Nephron progenitor cell (in vitro differentiated cells): Measurements from ENCODE around the gene KCNK3.
A peak's percentile ranks its signal among the peaks of the same experiment; 100 is the strongest.

Source experiments
- DNase-seq: peaks from one replicate; pipeline ENCODE4 v3.0.0; 2021
- H3K27ac Mint-ChIP-seq: 2 replicates; pipeline ENCODE4 v1.8.0; 2021; ENCODE audit warnings: mild to moderate bottlenecking, moderate library complexity, mixed read lengths
- H3K27me3 Mint-ChIP-seq: 2 replicates; pipeline ENCODE4 v1.8.0; 2021; ENCODE audit warnings: mild to moderate bottlenecking, low read depth, mixed read lengths; ENCODE audit not compliant: poor library complexity
- H3K36me3 Mint-ChIP-seq: 2 replicates; pipeline ENCODE4 v1.8.0; 2021; ENCODE audit warnings: low read depth, mixed read lengths
- H3K4me1 Mint-ChIP-seq: 2 replicates; pipeline ENCODE4 v1.8.0; 2021; ENCODE audit warnings: mixed read lengths
- H3K4me3 Mint-ChIP-seq: 2 replicates; pipeline ENCODE4 v1.8.0; 2021; ENCODE audit warnings: mild to moderate bottlenecking, moderate library complexity, mixed read lengths
- H3K9me3 Mint-ChIP-seq: 2 replicates; pipeline ENCODE4 v1.8.0; 2021; ENCODE audit warnings: mild to moderate bottlenecking, moderate library complexity, mixed read lengths
- TF ChIP-seq, protein P1 (sequence below): fragments of 200-600 bp; sonication (generic); IDR thresholded peaks from 2 replicates; pipeline ENCODE4 v1.5.0; 2021; ENCODE audit warnings: antibody characterized with exemption

Gene KCNK3

GRCh38 chr2:26692279-26692896, at the start of gene KCNK3:
Gene KCNK3, plus strand, starts transcription at chr2:26692722. Its CDS starts 154 bp downstream, at chr2:26692876.
- H3K36me3 Mint-ChIP-seq = no peaks in the 10 kb centered on the region
- H3K27me3 Mint-ChIP-seq = peaks cover 49% of the 10 kb centered on the region
- peak within 1 kb of the TSS; percentile 73 for H3K4me3 Mint-ChIP-seq
- H3K27ac Mint-ChIP-seq = peak within 1 kb of the TSS; percentile 89
- DNase-seq = peak; percentile 90
- no peaks in the 10 kb centered on the region for H3K9me3 Mint-ChIP-seq
- peaks cover 41% of the 10 kb centered on the region for H3K4me1 Mint-ChIP-seq
- TF ChIP-seq, protein P1, sequence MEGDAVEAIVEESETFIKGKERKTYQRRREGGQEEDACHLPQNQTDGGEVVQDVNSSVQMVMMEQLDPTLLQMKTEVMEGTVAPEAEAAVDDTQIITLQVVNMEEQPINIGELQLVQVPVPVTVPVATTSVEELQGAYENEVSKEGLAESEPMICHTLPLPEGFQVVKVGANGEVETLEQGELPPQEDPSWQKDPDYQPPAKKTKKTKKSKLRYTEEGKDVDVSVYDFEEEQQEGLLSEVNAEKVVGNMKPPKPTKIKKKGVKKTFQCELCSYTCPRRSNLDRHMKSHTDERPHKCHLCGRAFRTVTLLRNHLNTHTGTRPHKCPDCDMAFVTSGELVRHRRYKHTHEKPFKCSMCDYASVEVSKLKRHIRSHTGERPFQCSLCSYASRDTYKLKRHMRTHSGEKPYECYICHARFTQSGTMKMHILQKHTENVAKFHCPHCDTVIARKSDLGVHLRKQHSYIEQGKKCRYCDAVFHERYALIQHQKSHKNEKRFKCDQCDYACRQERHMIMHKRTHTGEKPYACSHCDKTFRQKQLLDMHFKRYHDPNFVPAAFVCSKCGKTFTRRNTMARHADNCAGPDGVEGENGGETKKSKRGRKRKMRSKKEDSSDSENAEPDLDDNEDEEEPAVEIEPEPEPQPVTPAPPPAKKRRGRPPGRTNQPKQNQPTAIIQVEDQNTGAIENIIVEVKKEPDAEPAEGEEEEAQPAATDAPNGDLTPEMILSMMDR = no peak

DNA sequence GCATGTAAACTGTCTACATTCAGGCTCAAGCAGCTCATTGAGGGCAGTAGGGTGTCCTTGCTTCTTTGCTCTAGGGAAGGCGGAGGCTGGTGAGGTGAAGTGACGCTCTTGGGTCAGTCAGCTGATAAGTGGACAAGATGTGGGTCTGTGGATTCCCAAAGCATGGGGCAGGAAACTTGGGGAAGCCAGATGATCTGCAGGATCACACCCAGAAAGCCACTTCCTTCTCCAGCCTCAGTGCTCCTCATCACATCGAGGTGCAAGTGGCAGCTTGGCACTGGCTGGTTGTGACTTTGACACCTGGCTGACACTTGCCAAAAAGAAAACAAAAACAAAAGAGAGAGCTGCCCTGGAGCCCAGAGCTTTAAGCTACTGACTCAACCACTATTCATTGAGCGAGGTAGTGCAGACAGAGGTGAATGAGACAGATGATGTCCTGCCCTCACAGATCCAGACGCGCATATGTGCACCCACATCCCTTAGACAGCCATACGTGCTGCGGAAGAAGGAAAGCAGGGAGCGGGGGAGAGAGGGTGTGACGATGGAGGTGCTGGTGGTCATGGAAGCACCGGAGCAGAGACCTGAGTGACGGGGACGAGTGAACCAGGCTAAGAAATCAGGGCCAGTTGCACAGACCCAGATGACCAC, 48.2 kb upstream of the KCNK3 start:
- Mint-ChIP-seq H3K4me1 (peaks cover 23% of the 10 kb centered on the region), H3K36me3 (no peaks in the 10 kb centered on the region), H3K9me3 (no peaks in the 10 kb centered on the region), H3K27ac (no peak overlapping the region), H3K4me3 (no peak overlapping the region), H3K27me3 (peaks cover 16% of the 10 kb centered on the region)
- TF ChIP-seq, protein P1 = no peak
- no peak for DNase-seq

- DNase-seq = no peak
- Mint-ChIP-seq H3K27ac (no peak overlapping the region), H3K4me3 (no peak overlapping the region), H3K36me3 (no peaks in the 10 kb centered on the region), H3K9me3 (no peaks in the 10 kb centered on the region), H3K4me1 (peaks cover 36% of the 10 kb centered on the region), H3K27me3 (peaks cover 20% of the 10 kb centered on the region)
- TF ChIP-seq, protein P1 = no peak
These were observed 46.8 kb upstream of the KCNK3 start for GRCh38 chr2:26645762-26646161.

- H3K4me3 Mint-ChIP-seq = no peak overlapping the region
- peaks cover 20% of the 10 kb centered on the region for H3K27me3 Mint-ChIP-seq
- TF ChIP-seq, protein P1 = no peak
- no peaks in the 10 kb centered on the region for H3K9me3 Mint-ChIP-seq
- H3K27ac Mint-ChIP-seq = peak overlapping the region; percentile 53
- H3K4me1 Mint-ChIP-seq = peaks cover 46% of the 10 kb centered on the region
- DNase-seq = no peak
- no peaks in the 10 kb centered on the region for H3K36me3 Mint-ChIP-seq
These were observed 45.4 kb upstream of the KCNK3 start for GRCh38 chr2:26646986-26647672.

DNA sequence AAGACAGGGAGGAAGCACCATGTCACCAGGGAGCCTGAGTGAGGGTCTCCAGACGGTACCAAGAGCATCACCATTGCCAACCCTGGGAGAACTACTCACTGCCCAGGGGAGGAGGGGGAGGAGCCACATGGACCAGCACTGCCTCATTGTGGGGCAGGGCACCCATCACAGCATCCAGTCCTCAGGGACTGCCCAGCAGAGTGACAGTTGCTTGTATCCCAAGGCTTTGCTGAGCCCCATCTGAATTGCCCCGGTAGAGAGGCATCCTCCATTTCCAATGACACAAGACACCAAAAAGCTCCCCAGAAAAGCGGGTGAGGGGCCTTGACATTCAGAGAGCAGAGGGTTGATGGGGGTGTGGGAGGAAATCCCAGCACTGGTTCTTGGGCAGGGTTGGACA, 44.5 kb upstream of the KCNK3 start:
- no peaks in the 10 kb centered on the region for H3K36me3 Mint-ChIP-seq
- no peak overlapping the region for H3K4me3 Mint-ChIP-seq
- TF ChIP-seq, protein P1 = no peak
- H3K4me1 Mint-ChIP-seq = peaks cover 46% of the 10 kb centered on the region
- peaks cover 20% of the 10 kb centered on the region for H3K27me3 Mint-ChIP-seq
- H3K9me3 Mint-ChIP-seq = no peaks in the 10 kb centered on the region
- DNase-seq = no peak
- H3K27ac Mint-ChIP-seq = no peak overlapping the region
